Common myeloid progenitor, CD34-positive (primary cell): ENCODE measurements around the gene TOR4A.

ENCODE experiments used
- CTCF ChIA-PET: fragments of 350-600 bp; sonication (Branson Sonifier 250); formaldehyde crosslinking; loops from one replicate; lab custom pipeline; 2021; ENCODE audit warnings: antibody characterized with exemption; lab: Charles Lee
- POLR2A ChIA-PET: fragments of 350-600 bp; sonication (Branson Sonifier 250); formaldehyde crosslinking; loops from one replicate; lab custom pipeline; 2021; ENCODE audit warnings: antibody characterized with exemption; lab: Charles Lee
- DNase-seq, 3 donors: peaks; one replicate each; pipeline versions ENCODE4 v3.0.0 to v3.0.0-alpha.2; 2013
- H3K27ac ChIP-seq, 2 experiments: 1 replicate in 1 of 2; 2 replicates in 1 of 2; pipeline ENCODE4 v1.7.0; 2013; ENCODE audit warnings: inconsistent platforms in 2 of 2, low read length in 2 of 2, mild to moderate bottlenecking in 2 of 2, low read depth in 1 of 2, moderate library complexity in 1 of 2; ENCODE audit not compliant: severe bottlenecking in 2 of 2, insufficient read depth in 1 of 2, poor library complexity in 1 of 2
- H3K27me3 ChIP-seq, 5 experiments: replicated peaks in 2 of 5; 1 replicate in 3 of 5; 2 replicates in 2 of 5; pipeline versions ENCODE4 v1.6.1 to v1.7.0; 2013; ENCODE audit warnings: low read length in 4 of 5, mild to moderate bottlenecking in 2 of 5, moderate library complexity in 2 of 5, inconsistent platforms in 1 of 5; ENCODE audit not compliant: insufficient read depth in 5 of 5, control insufficient read depth in 4 of 5
- H3K36me3 ChIP-seq, 4 experiments: 1 replicate in 2 of 4; 2 replicates in 2 of 4; pipeline versions ENCODE4 v1.6.1 to v1.7.0; 2013; ENCODE audit warnings: low read length in 3 of 4, control low read depth in 1 of 4, mild to moderate bottlenecking in 1 of 4; ENCODE audit not compliant: control insufficient read depth in 4 of 4, insufficient read depth in 4 of 4
- H3K4me1 ChIP-seq, 4 experiments: 1 replicate in 3 of 4; 2 replicates in 1 of 4; pipeline versions ENCODE4 v1.6.1 to v1.7.1; 2013; ENCODE audit warnings: low read length in 3 of 4, mild to moderate bottlenecking in 3 of 4, control low read depth in 1 of 4, inconsistent platforms in 1 of 4, moderate library complexity in 1 of 4; ENCODE audit not compliant: control insufficient read depth in 4 of 4, insufficient read depth in 4 of 4; ENCODE audit errors: control extremely low read depth in 1 of 4
- H3K4me3 ChIP-seq, 7 experiments: 1 replicate in 4 of 7; 2 replicates in 3 of 7; pipeline versions ENCODE4 v1.5.1 to v1.7.0; 2013; ENCODE audit warnings: mild to moderate bottlenecking in 7 of 7, low read length in 6 of 7, moderate library complexity in 6 of 7, inconsistent platforms in 2 of 7, low read depth in 2 of 7, control low read depth in 1 of 7; ENCODE audit not compliant: insufficient read depth in 4 of 7, control insufficient read depth in 1 of 7; ENCODE audit errors: extremely low read depth in 1 of 7
- H3K9me3 ChIP-seq, 5 experiments: 1 replicate in 4 of 5; 2 replicates in 1 of 5; pipeline versions ENCODE4 v1.6.1 to v1.7.1; 2013; ENCODE audit warnings: low read length in 4 of 5, mild to moderate bottlenecking in 2 of 5, inconsistent platforms in 1 of 5, low read depth in 1 of 5, moderate library complexity in 1 of 5; ENCODE audit not compliant: control insufficient read depth in 4 of 5, insufficient read depth in 2 of 5; ENCODE audit errors: control extremely low read depth in 1 of 5
- WGBS: methylation state at CpG from one replicate; pipeline ENCODE4 v1.1.5; 2013; ENCODE audit not compliant: insufficient coverage; 5-methylcytosine and 5-hydroxymethylcytosine counted together

TOR4A gene

GRCh38 chr9:137253717-137254623 is 23.6 kb upstream of the TOR4A start:
- H3K27ac ChIP-seq = peak overlapping the region in 1 of 2 experiments; percentile 68
- POLR2A ChIA-PET = interaction anchor here (2.5 to 2.7 kb wide), 2 partner anchors 9 to 14 kb away, joined by 8 to 14 read pairs; partner anchors contain the start of gene TUBB4B
- peak overlapping the region in 6 of 7 experiments; percentile 82 to 94 (median 89) for H3K4me3 ChIP-seq
- CTCF ChIA-PET = interaction anchor here (1.0 to 2.5 kb wide), 4 partner anchors 9 to 12 kb away, joined by 3 to 10 read pairs (median 6); no protein-coding TSS in a partner anchor
- H3K9me3 ChIP-seq = no peaks in the 10 kb centered on the region
- peaks cover 0 to 13% (median 12%) of the 10 kb centered on the region in 4 experiments for H3K36me3 ChIP-seq
- peaks cover 0 to 27% (median 25%) of the 10 kb centered on the region in 4 experiments for H3K4me1 ChIP-seq
- H3K27me3 ChIP-seq = no peaks in the 10 kb centered on the region
- DNase-seq = no peak
- WGBS = 96% methylated on average over 20 of the region's 21 CpGs

GRCh38 chr9:137254624-137255447 is 22.7 kb upstream of the TOR4A start, which contains the start of gene NELFB:
Gene NELFB, plus strand, starts transcription at chr9:137255327.
- WGBS = 4% methylated on average over 89 of the region's 105 CpGs
- peak within 1 kb of the TSS; percentile 15 to 76 for H3K27ac ChIP-seq
- ChIA-PET POLR2A (interaction anchor here (1.8 to 2.7 kb wide), 3 partner anchors 10 to 15 kb away, joined by 6 to 14 read pairs (median 8); partner anchors contain the start of gene TUBB4B), CTCF (interaction anchor here (1.2 to 3.1 kb wide), 4 partner anchors 10 to 12 kb away, joined by 3 to 12 read pairs (median 9); no protein-coding TSS in a partner anchor)
- no peaks in the 10 kb centered on the region for H3K27me3 ChIP-seq
- H3K4me3 ChIP-seq = peak within 1 kb of the TSS; percentile 72 to 94 (median 88)
- H3K4me1 ChIP-seq = peaks cover 0 to 27% (median 25%) of the 10 kb centered on the region in 4 experiments
- no peaks in the 10 kb centered on the region for H3K9me3 ChIP-seq
- DNase-seq = peak; percentile 81 to 84 (median 83)
- H3K36me3 ChIP-seq = peaks cover 3 to 17% (median 14%) of the 10 kb centered on the region in 4 experiments

GRCh38 chr9:137255448-137256114 is 21.9 kb upstream of the TOR4A start:
- Histone ChIP-seq H3K4me1 (peaks cover 0 to 27% (median 25%) of the 10 kb centered on the region in 4 experiments), H3K27me3 (no peaks in the 10 kb centered on the region), H3K27ac (peak overlapping the region; percentile 15 to 76), H3K9me3 (no peaks in the 10 kb centered on the region), H3K36me3 (peaks cover 3 to 17% (median 14%) of the 10 kb centered on the region in 4 experiments), H3K4me3 (peak overlapping the region; percentile 72 to 94 (median 88))
- ChIA-PET POLR2A (interaction anchor here (1.8 to 2.7 kb wide), 3 partner anchors 11 to 15 kb away, joined by 6 to 14 read pairs (median 8); partner anchors contain the start of gene TUBB4B), CTCF (interaction anchor here (1.1 to 3.1 kb wide), 6 partner anchors 11 to 28 kb away, joined by 3 to 12 read pairs (median 6); partner anchors contain the start of gene RNF224)
- DNase-seq = peak in 1 of 3 donors; percentile 40
- 2% methylated on average over 43 of the region's 51 CpGs for WGBS

- Histone ChIP-seq H3K9me3 (no peaks in the 10 kb centered on the region), H3K36me3 (peaks cover 3 to 17% (median 14%) of the 10 kb centered on the region in 4 experiments), H3K4me1 (peaks cover 0 to 27% (median 25%) of the 10 kb centered on the region in 4 experiments), H3K4me3 (peak overlapping the region in 6 of 7 experiments; percentile 72 to 94 (median 89)), H3K27ac (peak overlapping the region in 1 of 2 experiments; percentile 76), H3K27me3 (no peaks in the 10 kb centered on the region)
- 91% methylated on average over 15 of the region's 15 CpGs for WGBS
- CTCF ChIA-PET = interaction anchor here (0.8 to 3.1 kb wide), 6 partner anchors 10 to 29 kb away, joined by 3 to 12 read pairs (median 4); partner anchors contain the start of gene RNF224
- POLR2A ChIA-PET = interaction anchor here (0.9 to 1.8 kb wide), 2 partner anchors 14 to 15 kb away, joined by 4 to 6 read pairs; partner anchors contain the start of gene TUBB4B
- no peak for DNase-seq
Measured at GRCh38 chr9:137256362-137256761, 21.2 kb upstream of the TOR4A start.

- H3K4me1 ChIP-seq = peaks cover 0 to 27% (median 25%) of the 10 kb centered on the region in 4 experiments
- 93% methylated on average over 7 of the region's 15 CpGs for WGBS
- H3K4me3 ChIP-seq = peak overlapping the region in 2 of 7 experiments; percentile 16 to 90
- peaks cover 3 to 20% (median 14%) of the 10 kb centered on the region in 4 experiments for H3K36me3 ChIP-seq
- H3K27ac ChIP-seq = no peak overlapping the region
- no peaks in the 10 kb centered on the region for H3K9me3 ChIP-seq
- ChIA-PET CTCF (interaction anchor here (0.8 to 3.1 kb wide), 6 partner anchors 10 to 29 kb away, joined by 3 to 12 read pairs (median 4); partner anchors contain the start of gene RNF224), POLR2A (interaction anchor here (0.9 kb wide), 1 partner anchor 16 kb away, joined by 4 read pairs; the partner anchor contains the start of gene TUBB4B)
- H3K27me3 ChIP-seq = no peaks in the 10 kb centered on the region
- no peak for DNase-seq
Measured at GRCh38 chr9:137256856-137257255, 20.7 kb upstream of the TOR4A start.
